IPS-NIHi7 (cell line): ENCODE results near the gene NPAS2.

Experiments
- DNase-seq: peaks from one replicate; pipeline ENCODE4 v3.0.0; 2012; ENCODE audit warnings: mixed read lengths; ENCODE audit errors: extremely low spot score

NPAS2 gene

GRCh38 chr2:100968146-100969145 lies 148.5 kb downstream of the NPAS2 start:
- no peak for DNase-seq

- no peak for DNase-seq
These were observed 150.1 kb downstream of the NPAS2 start for GRCh38 chr2:100969998-100970397.

- no peak for DNase-seq
These were observed 151.3 kb downstream of the NPAS2 start for GRCh38 chr2:100971221-100971620.

- DNase-seq, result no peak
These were observed 152.5 kb downstream of the NPAS2 start for GRCh38 chr2:100972452-100972851.

GRCh38 chr2:100974712-100975520 lies 155.0 kb downstream of the NPAS2 start:
- no peak for DNase-seq

GRCh38 chr2:100975521-100975785 lies 155.5 kb downstream of the NPAS2 start:
- DNase-seq, result no peak

GRCh38 chr2:100976061-100976460 lies 156.1 kb downstream of the NPAS2 start:
- no peak for DNase-seq

- no peak for DNase-seq
These were observed 156.9 kb downstream of the NPAS2 start for GRCh38 chr2:100976645-100977391.

- DNase-seq, result no peak
These were observed 157.6 kb downstream of the NPAS2 start for GRCh38 chr2:100977511-100977910.

GRCh38 chr2:100978582-100979191 lies 158.7 kb downstream of the NPAS2 start:
- no peak for DNase-seq

- no peak for DNase-seq
These were observed 160.1 kb downstream of the NPAS2 start for GRCh38 chr2:100980046-100980445.

GRCh38 chr2:100981011-100981410 lies 161.1 kb downstream of the NPAS2 start:
- no peak for DNase-seq

GRCh38 chr2:100982431-100982861 lies 162.5 kb downstream of the NPAS2 start:
- DNase-seq, result no peak

GRCh38 chr2:100983201-100983600 lies 163.3 kb downstream of the NPAS2 start:
- no peak for DNase-seq

GRCh38 chr2:100983684-100984310 lies 163.9 kb downstream of the NPAS2 start:
- no peak for DNase-seq

- peak; percentile 85 for DNase-seq
These were observed 165.0 kb downstream of the NPAS2 start for GRCh38 chr2:100984892-100985307.

GRCh38 chr2:100986157-100986556 lies 166.2 kb downstream of the NPAS2 start:
- no peak for DNase-seq

- DNase-seq, result no peak
These were observed 167.6 kb downstream of the NPAS2 start for GRCh38 chr2:100987536-100987935.

- DNase-seq, result no peak
These were observed 168.0 kb downstream of the NPAS2 start for GRCh38 chr2:100987974-100988373.

- no peak for DNase-seq
These were observed 168.9 kb downstream of the NPAS2 start for GRCh38 chr2:100988630-100989417.
